HCT116 (cell line): ENCODE results near the gene TASL. TPM values are rescaled to one million over a fixed set of nuclear protein-coding genes. Genes with fewer than 3 reads are reported as not detected.

Experiments
- ATAC-seq: fragments of 200-7000 bp; cut with Tn5 transposase; 2 replicates; pipeline ENCODE4 v1.9.1; 2020; ENCODE audit warnings: mild to moderate bottlenecking, moderate library complexity
- BruUV-seq: library from RNA; stranded (reverse); fragments of 400-500 nt; replicated peaks from 2 replicates; lab custom pipeline; 2021; lab: Mats Ljungman, UMichigan
- CTCF ChIA-PET: fragments of 300-600 bp; sonication (Branson Sonifier 250); formaldehyde crosslinking; loops from one replicate; lab custom pipeline; 2021; ENCODE audit warnings: antibody characterized with exemption; lab: Charles Lee
- POLR2A ChIA-PET: fragments of 300-600, 350-600 bp; sonication (Branson Sonifier 250); formaldehyde crosslinking; loops from one replicate; lab custom pipeline; 2021; ENCODE audit warnings: antibody characterized with exemption; lab: Charles Lee
- RAD21 ChIA-PET, 2 experiments: fragments of 300-600 bp; sonication (Branson Sonifier 250); formaldehyde crosslinking; loops; one replicate each; lab custom pipeline; 2023; ENCODE audit warnings: low total read pairs in 2 of 2; ENCODE audit not compliant: uncharacterized antibody in 2 of 2, unreplicated experiment in 2 of 2, low non-redundant PET in 1 of 2; lab: Charles Lee
- DNase-seq: peaks from one replicate; pipeline ENCODE4 v3.0.0-alpha.2; 2010; ENCODE audit warnings: low read depth, low spot score
- H2AFZ ChIP-seq: fragments of 200-600 bp; shearing (Covaris generic), sonication (generic); 2 replicates; pipeline ENCODE4 v1.6.1; 2017; ENCODE audit warnings: low read depth, mixed run types, mixed read lengths, antibody characterized with exemption, low read length; ENCODE audit not compliant: poor library complexity, severe bottlenecking
- H3K27ac ChIP-seq: 2 replicates; pipeline ENCODE4 v1.5.1; 2012; ENCODE audit warnings: low read depth, low read length
- H3K27me3 ChIP-seq: fragments of 200-600 bp; sonication (generic); 2 replicates; pipeline ENCODE4 v1.6.1; 2016; ENCODE audit warnings: mixed run types, low read length, mixed read lengths; ENCODE audit not compliant: insufficient read depth
- H3K36me3 ChIP-seq, 2 experiments: fragments of 200-500 bp in 1 of 2; fragments of 200-600 bp in 1 of 2; sonication (Bioruptor generic) in 1 of 2; sonication (generic) in 1 of 2; 2 replicates each; pipeline versions ENCODE4 v1.5.1 to v1.6.1; 2014 to 2016; ENCODE audit warnings: low read length in 2 of 2, inconsistent platforms in 1 of 2, mixed read lengths in 1 of 2, mixed run types in 1 of 2; ENCODE audit not compliant: insufficient read depth in 2 of 2, control insufficient read depth in 1 of 2
- H3K4me1 ChIP-seq, 2 experiments: fragments of 200-600 bp in 1 of 2; sonication (generic) in 1 of 2; 2 replicates each; pipeline versions ENCODE4 v1.5.1 to v1.6.1; 2012 to 2017; ENCODE audit warnings: low read length in 2 of 2, inconsistent platforms in 1 of 2, mild to moderate bottlenecking in 1 of 2, mixed read lengths in 1 of 2, mixed run types in 1 of 2, moderate library complexity in 1 of 2; ENCODE audit not compliant: insufficient read depth in 2 of 2, control insufficient read depth in 1 of 2
- H3K4me2 ChIP-seq: fragments of 200-600 bp; sonication (generic); 2 replicates; pipeline ENCODE4 v1.6.1; 2017; ENCODE audit warnings: mixed run types, low read length, mixed read lengths
- H3K4me3 ChIP-seq, 2 experiments: fragments of 200-600 bp in 1 of 2; sonication (generic) in 1 of 2; replicated peaks in 1 of 2; 2 replicates each; pipeline ENCODE4 v1.5.1; 2011 to 2016; ENCODE audit warnings: low read length in 2 of 2, control low read depth in 1 of 2, low read depth in 1 of 2, mild to moderate bottlenecking in 1 of 2, mixed read lengths in 1 of 2, mixed run types in 1 of 2
- H3K79me2 ChIP-seq: fragments of 200-600 bp; sonication (generic); 2 replicates; pipeline ENCODE4 v1.6.1; 2017; ENCODE audit warnings: mild to moderate bottlenecking, mixed run types, low read length, moderate library complexity, mixed read lengths; ENCODE audit not compliant: insufficient read depth
- H3K9ac ChIP-seq: fragments of 200-600 bp; sonication (generic); 2 replicates; pipeline ENCODE4 v1.6.1; 2016; ENCODE audit warnings: low read length, mixed read lengths
- H3K9me2 ChIP-seq: fragments of 200-600 bp; sonication (generic), shearing (Covaris generic); 2 replicates; pipeline ENCODE4 v1.6.1; 2017; ENCODE audit warnings: mixed run types, mild to moderate bottlenecking, moderate library complexity; ENCODE audit not compliant: insufficient read depth
- H3K9me3 ChIP-seq, 2 experiments: fragments of 200-500 bp in 1 of 2; fragments of 200-600 bp in 1 of 2; sonication (Bioruptor generic) in 1 of 2; sonication (generic) in 1 of 2; 2 replicates each; pipeline ENCODE4 v1.6.1; 2014 to 2017; ENCODE audit warnings: low read length in 2 of 2, mixed read lengths in 2 of 2, inconsistent platforms in 1 of 2, low read depth in 1 of 2, mild to moderate bottlenecking in 1 of 2, mixed run types in 1 of 2, moderate library complexity in 1 of 2; ENCODE audit not compliant: control insufficient read depth in 1 of 2, insufficient read depth in 1 of 2
- H4K20me1 ChIP-seq: fragments of 200-600 bp; sonication (generic), shearing (Covaris generic); 2 replicates; pipeline ENCODE4 v1.6.1; 2017; ENCODE audit warnings: mixed run types, mild to moderate bottlenecking, moderate library complexity; ENCODE audit not compliant: insufficient read depth
- CBX3 ChIP-seq: IDR thresholded peaks from 2 replicates; pipeline ENCODE4 v1.6.1; 2012; ENCODE audit warnings: low read depth
- CEBPB ChIP-seq: IDR thresholded peaks from 2 replicates; pipeline ENCODE4 v1.6.1; 2012; ENCODE audit warnings: low read depth
- EGR1 ChIP-seq: IDR thresholded peaks from 2 replicates; pipeline ENCODE4 v1.6.1; 2012; ENCODE audit warnings: low read depth
- ELF1 ChIP-seq: IDR thresholded peaks from 2 replicates; pipeline ENCODE4 v1.6.1; 2012; ENCODE audit warnings: low read depth, borderline replicate concordance
- FOSL1 ChIP-seq: IDR thresholded peaks from 2 replicates; pipeline ENCODE4 v1.6.1; 2012; ENCODE audit warnings: low read depth
- POLR2A ChIP-seq: IDR thresholded peaks from 2 replicates; pipeline ENCODE4 v1.7.0; 2011; ENCODE audit warnings: borderline replicate concordance; ENCODE audit not compliant: insufficient read depth, insufficient read length; ENCODE audit errors: extremely low read depth
- POLR2AphosphoS5 ChIP-seq: IDR thresholded peaks from 2 replicates; pipeline ENCODE4 v1.6.1; 2011; ENCODE audit warnings: mild to moderate bottlenecking, low read depth, low read length, moderate library complexity
- SIN3A ChIP-seq: IDR thresholded peaks from 2 replicates; pipeline ENCODE4 v1.6.1; 2012; ENCODE audit warnings: low read depth
- SP1 ChIP-seq: IDR thresholded peaks from 2 replicates; pipeline ENCODE4 v1.6.1; 2012; ENCODE audit warnings: low read depth
- TCF7L2 ChIP-seq: IDR thresholded peaks from 2 replicates; pipeline ENCODE4 v1.7.0; 2011; ENCODE audit warnings: borderline replicate concordance, inconsistent platforms; ENCODE audit not compliant: insufficient read depth, insufficient read length; ENCODE audit errors: extremely low read depth
- ZBTB33 ChIP-seq: IDR thresholded peaks from 2 replicates; pipeline ENCODE4 v1.6.1; 2011; ENCODE audit warnings: mild to moderate bottlenecking, low read length, moderate library complexity; ENCODE audit not compliant: insufficient replicate concordance; ENCODE audit errors: extremely low read depth
- ZFX ChIP-seq: fragments of 450-650 bp; IDR thresholded peaks from 2 replicates; pipeline ENCODE4 v1.6.1; 2017
- ZNF274 ChIP-seq: fragments of 200-500 bp; sonication (Bioruptor generic); IDR thresholded peaks from 2 replicates; pipeline ENCODE4 v1.6.1; 2014; ENCODE audit warnings: mild to moderate bottlenecking, low read depth, low read length, inconsistent platforms
- intact Hi-C: fragments of 100-400 bp; cut with micrococcal nuclease; formaldehyde crosslinking; loops from 2 replicates; pipeline ENCODE4 v1.10.0; 2022
- total RNA-seq: library from RNA; stranded (reverse); gene quantifications from one replicate; pipeline ENCODE4 v1.2.1, GENCODE V29; 2021; ENCODE audit not compliant: unreplicated experiment
- TF ChIP-seq, protein P1 (sequence below): IDR thresholded peaks from 2 replicates; pipeline ENCODE4 v1.6.1; 2012
- TF ChIP-seq, protein P2 (sequence below), 3 experiments: fragments of 200-600 bp in 1 of 3; sonication (generic) in 1 of 3; IDR thresholded peaks in 2 of 3; conservative IDR thresholded peaks in 1 of 3; 2 replicates each; pipeline ENCODE4 v1.5.1; 2012 to 2017; ENCODE audit warnings: low read depth in 2 of 3, low read length in 2 of 3, antibody characterized with exemption in 1 of 3, borderline replicate concordance in 1 of 3, control low read depth in 1 of 3, mild to moderate bottlenecking in 1 of 3, mixed read lengths in 1 of 3, mixed run types in 1 of 3, moderate library complexity in 1 of 3; ENCODE audit not compliant: insufficient read depth in 1 of 3

Gene TASL
- total RNA-seq, 1 experiment from 2014 or later: not detected

DNA sequence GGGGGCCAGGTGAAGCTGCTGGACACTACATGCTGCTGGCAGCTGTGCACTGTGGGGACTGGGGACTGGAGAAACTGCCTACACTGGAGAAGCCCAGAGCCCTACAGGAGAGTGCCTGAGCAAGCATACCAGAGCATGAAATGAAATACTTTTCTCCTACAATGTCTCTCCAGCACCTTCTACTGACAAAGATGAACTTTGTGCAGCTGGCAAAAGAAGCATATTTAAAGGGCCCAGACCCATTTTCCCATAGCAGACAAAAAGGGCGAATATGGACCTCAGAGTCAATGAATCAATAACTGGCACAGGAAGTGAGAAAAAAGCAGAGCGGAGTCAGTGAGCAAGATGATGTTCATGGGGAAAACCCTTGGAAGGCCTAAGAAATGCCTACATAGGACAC is 44.8 kb upstream of the TASL start (continued):
- TF ChIP-seq ZBTB33: no peak
- no peak for TF ChIP-seq ZFX

GRCh38 chrX:30620980-30621618 is 43.5 kb upstream of the TASL start:
- ATAC-seq (no peak), DNase-seq (no peak)
- H3K9me2 ChIP-seq: no peaks in the 10 kb centered on the region
- no peaks in the 10 kb centered on the region for H4K20me1 ChIP-seq
- no peak overlapping the region for H2AFZ ChIP-seq
- H3K27me3 ChIP-seq: no peaks in the 10 kb centered on the region
- CTCF ChIA-PET: no interaction called here
- no peaks in the 10 kb centered on the region for H3K4me1 ChIP-seq
- H3K9me3 ChIP-seq: no peaks in the 10 kb centered on the region
- H3K27ac ChIP-seq: no peak overlapping the region
- no TSS peak for BruUV-seq
- RAD21 ChIA-PET: no interaction called here
- intact Hi-C loops: no loop called here
- H3K36me3 ChIP-seq: no peaks in the 10 kb centered on the region
- POLR2A ChIA-PET: no interaction called here
- H3K9ac ChIP-seq: no peak overlapping the region
- no peak overlapping the region for H3K4me2 ChIP-seq
- H3K79me2 ChIP-seq: no peaks in the 10 kb centered on the region
- no peak overlapping the region for H3K4me3 ChIP-seq
- TF ChIP-seq, protein P1, sequence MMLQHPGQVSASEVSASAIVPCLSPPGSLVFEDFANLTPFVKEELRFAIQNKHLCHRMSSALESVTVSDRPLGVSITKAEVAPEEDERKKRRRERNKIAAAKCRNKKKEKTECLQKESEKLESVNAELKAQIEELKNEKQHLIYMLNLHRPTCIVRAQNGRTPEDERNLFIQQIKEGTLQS: no peak
- TF ChIP-seq FOSL1 (no peak), POLR2AphosphoS5 (no peak), CBX3 (no peak), SIN3A (no peak), CEBPB (no peak), SP1 (no peak), POLR2A (no peak), ZNF274 (no peak), EGR1 (no peak), TCF7L2 (no peak), ELF1 (no peak)
- TF ChIP-seq, protein P2, sequence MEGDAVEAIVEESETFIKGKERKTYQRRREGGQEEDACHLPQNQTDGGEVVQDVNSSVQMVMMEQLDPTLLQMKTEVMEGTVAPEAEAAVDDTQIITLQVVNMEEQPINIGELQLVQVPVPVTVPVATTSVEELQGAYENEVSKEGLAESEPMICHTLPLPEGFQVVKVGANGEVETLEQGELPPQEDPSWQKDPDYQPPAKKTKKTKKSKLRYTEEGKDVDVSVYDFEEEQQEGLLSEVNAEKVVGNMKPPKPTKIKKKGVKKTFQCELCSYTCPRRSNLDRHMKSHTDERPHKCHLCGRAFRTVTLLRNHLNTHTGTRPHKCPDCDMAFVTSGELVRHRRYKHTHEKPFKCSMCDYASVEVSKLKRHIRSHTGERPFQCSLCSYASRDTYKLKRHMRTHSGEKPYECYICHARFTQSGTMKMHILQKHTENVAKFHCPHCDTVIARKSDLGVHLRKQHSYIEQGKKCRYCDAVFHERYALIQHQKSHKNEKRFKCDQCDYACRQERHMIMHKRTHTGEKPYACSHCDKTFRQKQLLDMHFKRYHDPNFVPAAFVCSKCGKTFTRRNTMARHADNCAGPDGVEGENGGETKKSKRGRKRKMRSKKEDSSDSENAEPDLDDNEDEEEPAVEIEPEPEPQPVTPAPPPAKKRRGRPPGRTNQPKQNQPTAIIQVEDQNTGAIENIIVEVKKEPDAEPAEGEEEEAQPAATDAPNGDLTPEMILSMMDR (IDR thresholded peaks at IDR 0.05 in 2 of 3, conservative IDR thresholded peaks at IDR 0.05 in 1 of 3; ENCODE audit: borderline replicate concordance in 1 of 3, insufficient read depth in 1 of 3, low read depth in 2 of 3, low read length in 2 of 3): no peak
- TF ChIP-seq, all 23 proteins: peak for 0
